Ovary (tissue), 9 donors: ENCODE results near the gene POM121L2. TPM values are rescaled to one million over a fixed set of nuclear protein-coding genes. Genes with fewer than 3 reads are reported as not detected.

Source experiments
- DNase-seq, 5 donors: peaks; one replicate each; pipeline ENCODE4 v3.0.0-alpha.2; 2019 to 2020
- H3K27ac ChIP-seq, 2 donors: fragments of 200-600 bp; one replicate each; pipeline versions ENCODE4 v1.5.1 to v1.8.0; 2019 to 2022
- H3K27me3 ChIP-seq: fragments of 200-600 bp; one replicate; pipeline ENCODE4 v1.8.0; 2022
- H3K36me3 ChIP-seq: fragments of 200-600 bp; sonication (generic); one replicate; pipeline ENCODE4 v1.5.1; 2019
- H3K4me1 ChIP-seq: one replicate; pipeline ENCODE4 v1.8.1; 2013; ENCODE audit warnings: mild to moderate bottlenecking, moderate library complexity; ENCODE audit not compliant: insufficient read depth
- H3K4me3 ChIP-seq: fragments of 200-600 bp; sonication (generic); one replicate; pipeline ENCODE4 v1.5.1; 2017
- H3K9me3 ChIP-seq, 2 donors: fragments of 200-600 bp in 1 of 2; sonication (generic) in 1 of 2; one replicate each; pipeline versions ENCODE4 v1.5.1 to v1.8.1; 2013 to 2019; ENCODE audit warnings: mild to moderate bottlenecking in 1 of 2, moderate library complexity in 1 of 2
- EP300 ChIP-seq: sonication (generic); formaldehyde crosslinking; IDR thresholded peaks from one replicate; pipeline ENCODE4 v1.6.1; 2017; ENCODE audit warnings: antibody characterized with exemption
- POLR2A ChIP-seq: fragments of 450-650 bp; IDR thresholded peaks from one replicate; pipeline ENCODE4 v1.6.1; 2017; ENCODE audit warnings: antibody characterized with exemption, mild to moderate bottlenecking, moderate library complexity
- WGBS, 3 donors: extraction: QIAGEN DNeasy Blood & Tissue Kit in 1 of 3; methylation state at CpG; one replicate each; pipeline versions ENCODE4 v1.1.5 to v1.1.7; 2013 to 2017; 5-methylcytosine and 5-hydroxymethylcytosine counted together
- intact Hi-C, 4 donors: fragments of 100-400 bp; cut with DNase I; formaldehyde crosslinking; loops; one replicate each; pipeline versions ENCODE4 v1.11.0 to v1.15.1; 2022 to 2023
- polyA plus RNA-seq, 2 donors: library from polyadenylated mRNA; stranded (reverse); fragments of 200-250 nt in 1 of 2; fragments of 350-450 nt in 1 of 2; fragmentation: Illumina TruSeq in 1 of 2; extraction: RNeasy Lipid Tissue Mini Kit (QIAGEN cat#74804) in 1 of 2; gene quantifications; one replicate each; pipeline ENCODE4 v1.2.3, GENCODE V29; 2013 to 2014
- total RNA-seq, 7 donors: library from RNA; depleted of rRNA in 2 of 7; stranded (reverse); fragments of >200 nt in 2 of 7; fragmentation: NEBNext Ultra II Directional in 3 of 7; extraction: Animal tissue kit (Norgen Biotek cat#: 25700) in 3 of 7; gene quantifications; one replicate each; pipeline versions ENCODE4 v1.1.0 to v1.2.4, GENCODE V29; 2016 to 2023
- TF ChIP-seq, protein P1 (sequence below), 3 donors: fragments of 450-650 bp in 2 of 3; fragments of 200-600 bp in 1 of 3; IDR thresholded peaks; one replicate each; pipeline versions ENCODE4 v1.5.1 to v1.8.0; 2016 to 2022; ENCODE audit warnings: antibody characterized with exemption in 3 of 3, mild to moderate bottlenecking in 1 of 3
- donor health status: DM: no; HTN: no; CAD: no; lungs with moderate emphysema.
- donor health status: DM: no; HTN: no; CAD: no.
- donor health status: Bipolar disorder and iron deficiency.
- donor health status: DM: yes; HTN: yes; CAD: no.
- donor health status: DM: no; HTN: no; CAD: no.
- donor health status: DM: yes; HTN: yes; CAD: no.

The POM121L2 gene
- total and polyA plus RNA-seq, 9 donors = 0.02 to 0.05 TPM; not detected in 7

DNA sequence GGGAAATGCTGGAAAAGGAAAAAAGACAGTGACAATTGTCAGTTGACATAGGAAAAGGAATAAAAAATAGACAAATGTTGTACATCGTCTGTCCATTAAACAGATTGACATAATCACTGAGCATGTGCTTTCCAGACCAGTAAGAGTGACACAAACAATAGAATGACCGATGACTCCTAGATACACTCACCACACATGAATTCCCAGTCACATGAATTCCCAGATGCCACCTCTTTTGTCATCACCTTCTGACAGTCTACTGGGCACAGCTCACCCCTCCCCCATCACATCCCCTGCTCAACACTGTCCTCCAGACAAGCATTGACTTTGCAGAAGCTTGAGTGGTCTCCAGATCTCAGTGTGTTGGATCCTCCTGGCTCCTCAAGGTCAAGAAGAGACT lies 25.9 kb downstream of the POM121L2 start:
- 82 to 94% (median 93%) methylated on average over 2 of the region's 2 CpGs for WGBS, 3 donors
- H3K4me3 ChIP-seq = no peak overlapping the region
- TF ChIP-seq POLR2A (no peak), EP300 (no peak)
- TF ChIP-seq, protein P1, sequence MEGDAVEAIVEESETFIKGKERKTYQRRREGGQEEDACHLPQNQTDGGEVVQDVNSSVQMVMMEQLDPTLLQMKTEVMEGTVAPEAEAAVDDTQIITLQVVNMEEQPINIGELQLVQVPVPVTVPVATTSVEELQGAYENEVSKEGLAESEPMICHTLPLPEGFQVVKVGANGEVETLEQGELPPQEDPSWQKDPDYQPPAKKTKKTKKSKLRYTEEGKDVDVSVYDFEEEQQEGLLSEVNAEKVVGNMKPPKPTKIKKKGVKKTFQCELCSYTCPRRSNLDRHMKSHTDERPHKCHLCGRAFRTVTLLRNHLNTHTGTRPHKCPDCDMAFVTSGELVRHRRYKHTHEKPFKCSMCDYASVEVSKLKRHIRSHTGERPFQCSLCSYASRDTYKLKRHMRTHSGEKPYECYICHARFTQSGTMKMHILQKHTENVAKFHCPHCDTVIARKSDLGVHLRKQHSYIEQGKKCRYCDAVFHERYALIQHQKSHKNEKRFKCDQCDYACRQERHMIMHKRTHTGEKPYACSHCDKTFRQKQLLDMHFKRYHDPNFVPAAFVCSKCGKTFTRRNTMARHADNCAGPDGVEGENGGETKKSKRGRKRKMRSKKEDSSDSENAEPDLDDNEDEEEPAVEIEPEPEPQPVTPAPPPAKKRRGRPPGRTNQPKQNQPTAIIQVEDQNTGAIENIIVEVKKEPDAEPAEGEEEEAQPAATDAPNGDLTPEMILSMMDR (IDR thresholded peaks at IDR 0.05) = no peak
- H3K4me1 ChIP-seq = no peaks in the 10 kb centered on the region
- H3K27ac ChIP-seq = no peak overlapping the region
- H3K9me3 ChIP-seq = peaks cover 0 to 5% of the 10 kb centered on the region in 2 donors
- no peak for DNase-seq
- no peaks in the 10 kb centered on the region for H3K36me3 ChIP-seq
- intact Hi-C loops = no loop called here
- H3K27me3 ChIP-seq = no peaks in the 10 kb centered on the region

DNA sequence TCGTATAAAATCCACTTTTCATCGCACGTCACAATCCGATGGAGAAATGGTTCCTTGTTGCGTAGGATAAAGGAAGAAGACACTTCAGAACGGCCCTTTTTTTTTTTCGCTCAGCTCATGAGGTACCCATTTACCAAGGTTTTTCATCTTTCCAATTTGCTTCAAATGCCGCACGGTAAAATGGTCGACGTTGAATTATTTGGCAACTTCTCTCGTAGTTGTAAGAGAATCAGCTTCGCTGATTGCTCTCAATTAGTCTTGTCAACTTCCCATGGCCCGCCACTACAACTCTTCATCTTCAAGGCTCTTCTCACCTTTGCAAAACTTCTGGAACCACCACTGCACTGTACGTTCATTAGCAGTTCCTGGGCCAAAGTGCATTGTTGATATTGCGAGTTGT lies 28.8 kb downstream of the POM121L2 start:
- Histone ChIP-seq H3K36me3 (no peaks in the 10 kb centered on the region), H3K4me1 (peaks cover 2% of the 10 kb centered on the region), H3K27ac (no peak overlapping the region), H3K9me3 (peaks cover 0 to 5% of the 10 kb centered on the region in 2 donors), H3K27me3 (no peaks in the 10 kb centered on the region), H3K4me3 (no peak overlapping the region)
- WGBS, 3 donors = 7 to 12% (median 9%) methylated on average over 16 of the region's 16 CpGs
- intact Hi-C loops = no loop called here
- TF ChIP-seq EP300 (no peak), POLR2A (no peak)
- TF ChIP-seq, protein P1 (IDR thresholded peaks at IDR 0.05) = no peak
- DNase-seq = no peak

DNA sequence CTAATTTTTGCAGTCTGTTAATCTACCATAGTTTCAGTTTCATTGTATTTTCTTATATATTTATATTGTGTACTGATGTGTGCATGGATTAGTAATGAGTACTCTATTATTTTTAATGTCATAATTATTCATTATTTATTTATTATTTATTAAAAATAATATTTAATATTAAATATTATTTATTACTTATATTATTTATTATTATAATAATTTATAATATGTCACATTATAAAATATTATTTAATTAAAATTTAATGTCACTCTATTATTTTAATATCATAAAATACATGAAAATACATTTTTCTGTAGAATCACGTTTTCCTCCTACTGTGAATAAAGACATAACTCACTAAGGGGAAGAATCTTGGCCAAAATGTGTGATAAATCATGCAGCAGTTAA lies 30.5 kb downstream of the POM121L2 start:
- Histone ChIP-seq H3K4me3 (no peak overlapping the region), H3K27me3 (no peaks in the 10 kb centered on the region), H3K27ac (no peak overlapping the region), H3K36me3 (no peaks in the 10 kb centered on the region), H3K9me3 (peaks cover 0 to 5% of the 10 kb centered on the region in 2 donors), H3K4me1 (peaks cover 2% of the 10 kb centered on the region)
- TF ChIP-seq, protein P1 (IDR thresholded peaks at IDR 0.05) = no peak
- no peak for TF ChIP-seq EP300
- TF ChIP-seq POLR2A = no peak
- intact Hi-C loops = no loop called here
- WGBS, 3 donors = 28 to 49% (median 40%) methylated on average over 1 of the region's 1 CpG
- no peak for DNase-seq

DNA sequence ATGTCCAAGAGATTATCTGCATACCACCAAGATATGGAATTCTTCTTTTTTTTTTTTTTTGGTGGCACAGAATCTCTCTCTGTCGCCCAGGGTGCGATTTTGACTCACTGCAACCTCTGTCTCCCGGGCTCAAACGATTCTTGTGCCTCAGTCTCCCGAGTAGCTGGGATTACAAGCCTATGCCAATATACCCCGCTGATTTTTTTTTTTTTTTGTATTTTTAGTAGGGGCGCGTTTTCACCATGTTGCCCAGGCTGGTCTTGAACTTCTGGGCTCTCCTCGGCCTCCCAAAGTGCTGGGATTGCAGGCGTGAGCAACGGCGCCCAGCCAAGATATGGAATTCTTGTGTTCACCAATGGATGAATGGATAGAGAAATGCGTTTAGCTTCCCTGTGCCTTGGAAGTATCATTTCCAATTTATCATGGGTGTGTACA lies 31.0 kb downstream of the POM121L2 start:
- Histone ChIP-seq H3K27ac (no peak overlapping the region), H3K9me3 (peaks cover 0 to 5% of the 10 kb centered on the region in 2 donors), H3K36me3 (no peaks in the 10 kb centered on the region), H3K27me3 (no peaks in the 10 kb centered on the region), H3K4me3 (no peak overlapping the region), H3K4me1 (peaks cover 2% of the 10 kb centered on the region)
- 7 to 12% (median 10%) methylated on average over 13 of the region's 13 CpGs for WGBS, 3 donors
- TF ChIP-seq POLR2A (no peak), EP300 (no peak)
- TF ChIP-seq, protein P1 (IDR thresholded peaks at IDR 0.05) = no peak
- DNase-seq = no peak
- intact Hi-C loops = no loop called here
